Left lung (tissue), 10 donors: Measurements from ENCODE around the gene SLC13A2. TPM values are rescaled to one million over a fixed set of nuclear protein-coding genes. Genes with fewer than 3 reads are reported as not detected.

Source experiments
- ATAC-seq: fragments of 200-7000 bp; cut with Tn5 transposase; one replicate; pipeline ENCODE4 v1.9.1; 2020; ENCODE audit warnings: moderate library complexity
- DNase-seq, 4 donors: peaks; one replicate each; pipeline ENCODE4 v3.0.0-alpha.2; 2013 to 2020
- H3K27ac ChIP-seq, 2 donors: fragments of 200-600 bp; sonication (generic) in 1 of 2; one replicate each; pipeline versions ENCODE4 v1.5.0 to v1.8.0; 2020 to 2021
- H3K27me3 ChIP-seq, 2 donors: fragments of 200-600 bp; sonication (generic) in 1 of 2; one replicate each; pipeline versions ENCODE4 v1.5.0 to v1.8.0; 2020 to 2021
- H3K36me3 ChIP-seq, 2 donors: fragments of 200-600 bp; sonication (generic) in 1 of 2; one replicate each; pipeline versions ENCODE4 v1.5.0 to v1.8.0; 2020 to 2021
- H3K4me1 ChIP-seq, 2 donors: fragments of 200-600 bp; one replicate each; pipeline ENCODE4 v1.8.0; 2021
- H3K4me3 ChIP-seq, 2 donors: fragments of 200-600 bp; sonication (generic) in 1 of 2; one replicate each; pipeline versions ENCODE4 v1.5.0 to v1.8.0; 2020 to 2021; ENCODE audit warnings: mild to moderate bottlenecking in 1 of 2
- H3K9me3 ChIP-seq, 2 donors: fragments of 200-600 bp; sonication (generic) in 1 of 2; one replicate each; pipeline versions ENCODE4 v1.5.0 to v1.8.0; 2020 to 2021
- intact Hi-C, 2 donors: fragments of 100-400 bp; cut with DNase I; formaldehyde crosslinking; loops; one replicate each; pipeline versions ENCODE4 v1.11.2 to v1.14.2; 2022
- polyA plus RNA-seq, 6 donors: library from polyadenylated mRNA; unstranded; fragments of 120-200 nt; gene quantifications; one replicate each; pipeline ENCODE4 v1.2.1, GENCODE V29; 2013; ENCODE audit not compliant: insufficient read length in 6 of 6
- total RNA-seq, 2 donors: library from RNA; stranded (reverse); fragmentation: NEBNext Ultra II Directional; extraction: Animal tissue kit (Norgen Biotek cat#: 25700); gene quantifications; one replicate each; pipeline ENCODE4 v1.2.1, GENCODE V29; 2021
- TF ChIP-seq, protein P1 (sequence below), 2 donors: fragments of 200-600 bp; sonication (generic) in 1 of 2; IDR thresholded peaks; one replicate each; pipeline versions ENCODE4 v1.5.0 to v1.8.0; 2021; ENCODE audit warnings: antibody characterized with exemption in 2 of 2
- donor health status: DM: no; HTN: yes; CAD: no.
- donor health status: DM: no; HTN: no; CAD: no.

The SLC13A2 gene
- total and polyA plus RNA-seq, 8 donors = 0.13 to 0.60 (median 0.42) TPM; not detected in 2

DNA sequence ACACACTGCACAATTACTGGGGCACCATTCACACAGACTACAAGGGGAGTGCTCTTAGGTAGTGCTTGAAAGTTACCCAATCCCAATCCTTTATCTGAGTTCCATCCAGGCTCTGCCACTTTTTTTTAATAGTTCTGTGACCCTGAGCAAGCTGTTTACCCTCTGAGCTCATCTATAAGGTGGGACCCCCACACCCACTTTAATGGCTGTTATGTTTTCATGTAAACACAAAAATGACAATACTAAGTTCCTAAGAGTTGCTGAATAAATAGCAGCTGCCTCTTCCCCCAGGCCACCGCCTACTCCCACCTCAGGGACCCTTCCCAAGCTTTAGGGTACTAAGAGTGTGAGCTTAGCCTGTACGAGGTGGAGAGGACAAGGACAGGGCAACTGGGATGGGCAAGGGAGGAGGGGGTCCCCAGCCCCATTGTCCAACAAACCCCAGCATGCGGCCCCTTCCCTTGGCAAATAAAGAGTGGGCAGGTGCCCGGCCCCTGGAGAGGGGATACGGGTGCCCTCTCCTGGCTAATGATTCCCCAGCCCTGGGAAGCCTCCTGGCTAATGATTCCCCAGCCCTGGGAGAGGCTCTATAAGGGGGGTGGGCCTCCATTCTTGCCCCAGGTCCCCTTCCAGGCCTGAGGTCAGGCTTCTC lies 14.6 kb downstream of the SLC13A2 start:
- ATAC-seq = peak; percentile 39
- TF ChIP-seq, protein P1, sequence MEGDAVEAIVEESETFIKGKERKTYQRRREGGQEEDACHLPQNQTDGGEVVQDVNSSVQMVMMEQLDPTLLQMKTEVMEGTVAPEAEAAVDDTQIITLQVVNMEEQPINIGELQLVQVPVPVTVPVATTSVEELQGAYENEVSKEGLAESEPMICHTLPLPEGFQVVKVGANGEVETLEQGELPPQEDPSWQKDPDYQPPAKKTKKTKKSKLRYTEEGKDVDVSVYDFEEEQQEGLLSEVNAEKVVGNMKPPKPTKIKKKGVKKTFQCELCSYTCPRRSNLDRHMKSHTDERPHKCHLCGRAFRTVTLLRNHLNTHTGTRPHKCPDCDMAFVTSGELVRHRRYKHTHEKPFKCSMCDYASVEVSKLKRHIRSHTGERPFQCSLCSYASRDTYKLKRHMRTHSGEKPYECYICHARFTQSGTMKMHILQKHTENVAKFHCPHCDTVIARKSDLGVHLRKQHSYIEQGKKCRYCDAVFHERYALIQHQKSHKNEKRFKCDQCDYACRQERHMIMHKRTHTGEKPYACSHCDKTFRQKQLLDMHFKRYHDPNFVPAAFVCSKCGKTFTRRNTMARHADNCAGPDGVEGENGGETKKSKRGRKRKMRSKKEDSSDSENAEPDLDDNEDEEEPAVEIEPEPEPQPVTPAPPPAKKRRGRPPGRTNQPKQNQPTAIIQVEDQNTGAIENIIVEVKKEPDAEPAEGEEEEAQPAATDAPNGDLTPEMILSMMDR (IDR thresholded peaks at IDR 0.05) = no peak
- no peak for DNase-seq

DNA sequence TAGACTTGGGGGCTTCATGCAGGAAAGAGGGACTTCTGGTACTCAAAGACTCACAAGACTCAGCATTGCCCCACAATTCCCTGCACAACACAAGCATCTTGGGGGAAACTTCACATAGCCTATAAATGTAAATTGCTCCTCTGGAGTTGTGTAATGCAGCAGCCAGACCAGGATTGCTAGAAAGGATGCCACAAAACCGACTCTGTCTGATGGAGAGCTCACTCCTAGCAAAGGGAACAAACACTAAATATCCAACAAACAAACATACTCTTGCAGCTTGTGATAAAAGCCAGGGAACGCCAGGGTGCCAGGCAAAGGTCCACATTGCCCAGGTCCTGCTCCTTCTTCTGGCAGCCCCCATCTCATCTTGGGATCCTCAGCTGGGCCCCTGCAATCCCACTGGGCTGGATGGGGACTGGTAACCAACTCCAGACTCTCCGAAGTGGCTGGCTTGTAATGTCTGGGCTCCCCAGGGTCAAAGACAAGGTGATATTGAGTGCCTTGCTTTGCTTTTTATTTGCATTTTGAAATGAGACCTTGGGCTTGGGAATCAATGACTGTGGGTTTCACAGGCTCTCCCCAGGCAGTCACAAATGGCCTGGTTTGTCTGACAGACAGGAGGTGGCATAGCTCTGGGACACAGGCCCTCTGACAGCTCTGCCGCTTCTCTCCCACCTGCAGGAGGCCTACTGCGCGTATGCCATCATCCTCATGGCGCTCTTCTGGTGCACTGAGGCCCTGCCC lies 15.3 kb downstream of the SLC13A2 start:
- TF ChIP-seq, protein P1 (IDR thresholded peaks at IDR 0.05) = no peak
- DNase-seq (no peak), ATAC-seq (no peak)
- Histone ChIP-seq H3K4me1 (no peaks in the 10 kb centered on the region), H3K27me3 (peaks cover 0 to 8% of the 10 kb centered on the region in 2 donors), H3K9me3 (no peaks in the 10 kb centered on the region), H3K36me3 (no peaks in the 10 kb centered on the region), H3K27ac (no peak overlapping the region), H3K4me3 (no peak overlapping the region)
- intact Hi-C loops = no loop called here

More for the DNA sequence above, 14.6 kb downstream of the SLC13A2 start:
- Histone ChIP-seq H3K36me3 (no peaks in the 10 kb centered on the region), H3K9me3 (no peaks in the 10 kb centered on the region), H3K4me1 (no peaks in the 10 kb centered on the region), H3K27me3 (peaks cover 0 to 1% of the 10 kb centered on the region in 2 donors), H3K4me3 (no peak overlapping the region), H3K27ac (no peak overlapping the region)
- intact Hi-C loops = no loop called here

DNA sequence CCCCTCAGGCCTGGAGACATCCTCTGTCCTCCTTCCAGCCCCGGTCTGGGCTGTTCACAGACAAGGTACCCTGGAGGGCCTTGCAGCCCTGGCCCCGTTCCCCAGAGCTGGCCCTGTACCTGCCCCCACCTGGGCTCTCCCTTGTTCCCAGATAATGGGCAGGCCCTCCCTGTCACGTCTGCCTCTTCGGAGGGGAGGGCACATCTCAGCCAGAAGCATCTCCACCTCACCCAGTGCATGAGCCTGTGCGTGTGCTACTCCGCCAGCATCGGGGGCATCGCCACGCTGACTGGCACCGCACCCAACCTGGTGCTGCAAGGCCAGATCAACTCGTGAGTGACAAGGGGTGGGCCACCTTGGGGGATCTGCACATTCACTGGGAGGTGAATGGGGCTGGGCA lies 17.8 kb downstream of the SLC13A2 start:
- H3K27ac ChIP-seq = no peak overlapping the region
- intact Hi-C loops = no loop called here
- no peaks in the 10 kb centered on the region for H3K9me3 ChIP-seq
- peaks cover 0 to 21% of the 10 kb centered on the region in 2 donors for H3K27me3 ChIP-seq
- no peaks in the 10 kb centered on the region for H3K36me3 ChIP-seq
- TF ChIP-seq, protein P1 (IDR thresholded peaks at IDR 0.05) = no peak
- H3K4me3 ChIP-seq = no peak overlapping the region
- ATAC-seq (no peak), DNase-seq (no peak)
- H3K4me1 ChIP-seq = no peaks in the 10 kb centered on the region

DNA sequence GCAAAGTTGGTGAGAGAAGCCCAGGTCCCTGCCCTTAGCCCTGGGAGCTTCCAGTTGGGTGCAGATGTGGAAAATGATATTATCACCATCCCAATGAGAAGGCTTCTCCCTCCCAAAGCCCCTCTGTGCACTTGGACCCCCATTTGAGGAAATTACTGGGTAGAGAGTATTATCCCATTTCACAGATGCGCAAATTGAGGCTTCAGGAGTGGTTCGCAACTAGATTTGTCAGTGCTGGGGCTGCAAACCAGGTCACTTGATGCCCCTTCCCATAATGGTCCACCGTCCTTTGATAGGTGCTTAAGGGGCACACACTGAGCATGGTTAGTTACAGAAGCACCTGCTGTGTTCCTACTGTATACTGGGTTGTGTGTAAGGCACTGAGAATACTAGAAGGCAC lies 18.4 kb downstream of the SLC13A2 start:
- Histone ChIP-seq H3K36me3 (no peaks in the 10 kb centered on the region), H3K9me3 (no peaks in the 10 kb centered on the region), H3K27ac (no peak overlapping the region), H3K4me1 (no peaks in the 10 kb centered on the region), H3K27me3 (peaks cover 0 to 21% of the 10 kb centered on the region in 2 donors), H3K4me3 (no peak overlapping the region)
- intact Hi-C loops = no loop called here
- ATAC-seq = no peak
- TF ChIP-seq, protein P1 (IDR thresholded peaks at IDR 0.05) = no peak
- no peak for DNase-seq
